ENCODE results near the gene TMEM174. TPM values are rescaled to one million over a fixed set of nuclear protein-coding genes. Genes with fewer than 3 reads are reported as not detected.

TMEM174 gene
- total and polyA plus RNA-seq, 2 donors (not counting 1 experiment from before 2014, with no cell fraction given) = not detected

- DNase-seq (ENCODE audit: low read depth in 2 of 2) = no peak
- TF ChIP-seq, protein P1, sequence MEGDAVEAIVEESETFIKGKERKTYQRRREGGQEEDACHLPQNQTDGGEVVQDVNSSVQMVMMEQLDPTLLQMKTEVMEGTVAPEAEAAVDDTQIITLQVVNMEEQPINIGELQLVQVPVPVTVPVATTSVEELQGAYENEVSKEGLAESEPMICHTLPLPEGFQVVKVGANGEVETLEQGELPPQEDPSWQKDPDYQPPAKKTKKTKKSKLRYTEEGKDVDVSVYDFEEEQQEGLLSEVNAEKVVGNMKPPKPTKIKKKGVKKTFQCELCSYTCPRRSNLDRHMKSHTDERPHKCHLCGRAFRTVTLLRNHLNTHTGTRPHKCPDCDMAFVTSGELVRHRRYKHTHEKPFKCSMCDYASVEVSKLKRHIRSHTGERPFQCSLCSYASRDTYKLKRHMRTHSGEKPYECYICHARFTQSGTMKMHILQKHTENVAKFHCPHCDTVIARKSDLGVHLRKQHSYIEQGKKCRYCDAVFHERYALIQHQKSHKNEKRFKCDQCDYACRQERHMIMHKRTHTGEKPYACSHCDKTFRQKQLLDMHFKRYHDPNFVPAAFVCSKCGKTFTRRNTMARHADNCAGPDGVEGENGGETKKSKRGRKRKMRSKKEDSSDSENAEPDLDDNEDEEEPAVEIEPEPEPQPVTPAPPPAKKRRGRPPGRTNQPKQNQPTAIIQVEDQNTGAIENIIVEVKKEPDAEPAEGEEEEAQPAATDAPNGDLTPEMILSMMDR (conservative IDR thresholded peaks at IDR 0.05 in 1 of 2, IDR thresholded peaks at IDR 0.05 in 1 of 2; ENCODE audit: low read depth in 1 of 2, low read length in 2 of 2) = no peak
- TF ChIP-seq EZH2 (IDR thresholded peaks at IDR 0.05; ENCODE audit: low read length, missing control alignments) = no peak
- Histone ChIP-seq H4K20me1 (ENCODE audit: control insufficient read depth, extremely low read depth, insufficient read depth, low read length) (no peaks in the 10 kb centered on the region), H3K4me3 (replicated peaks in 1 of 4; ENCODE audit: control extremely low read depth in 1 of 4, insufficient read depth in 1 of 4, low read depth in 3 of 4, low read length in 4 of 4) (no peak overlapping the region), H3K9ac (ENCODE audit: insufficient read depth, low read length) (no peak overlapping the region), H3K4me2 (ENCODE audit: extremely low read depth, insufficient read depth, low read length) (no peak overlapping the region), H2AFZ (ENCODE audit: low read length) (no peak overlapping the region), H3K36me3 (ENCODE audit: control insufficient read depth, insufficient read depth, low read length) (no peaks in the 10 kb centered on the region), H3K79me2 (ENCODE audit: control insufficient read depth, insufficient read depth, low read length) (no peaks in the 10 kb centered on the region), H3K9me3 (ENCODE audit: control insufficient read depth, insufficient read depth, low read depth, low read length) (no peaks in the 10 kb centered on the region), H3K4me1 (ENCODE audit: control insufficient read depth, extremely low read depth, insufficient read depth, low read length) (no peaks in the 10 kb centered on the region), H3K27me3 (ENCODE audit: control insufficient read depth, insufficient read depth, low read length) (peaks cover 44% of the 10 kb centered on the region), H3K27ac (ENCODE audit: insufficient read depth, low read length) (no peak overlapping the region)
These were observed 23.2 kb downstream of the TMEM174 start for GRCh38 chr5:73196201-73196600.

DNA sequence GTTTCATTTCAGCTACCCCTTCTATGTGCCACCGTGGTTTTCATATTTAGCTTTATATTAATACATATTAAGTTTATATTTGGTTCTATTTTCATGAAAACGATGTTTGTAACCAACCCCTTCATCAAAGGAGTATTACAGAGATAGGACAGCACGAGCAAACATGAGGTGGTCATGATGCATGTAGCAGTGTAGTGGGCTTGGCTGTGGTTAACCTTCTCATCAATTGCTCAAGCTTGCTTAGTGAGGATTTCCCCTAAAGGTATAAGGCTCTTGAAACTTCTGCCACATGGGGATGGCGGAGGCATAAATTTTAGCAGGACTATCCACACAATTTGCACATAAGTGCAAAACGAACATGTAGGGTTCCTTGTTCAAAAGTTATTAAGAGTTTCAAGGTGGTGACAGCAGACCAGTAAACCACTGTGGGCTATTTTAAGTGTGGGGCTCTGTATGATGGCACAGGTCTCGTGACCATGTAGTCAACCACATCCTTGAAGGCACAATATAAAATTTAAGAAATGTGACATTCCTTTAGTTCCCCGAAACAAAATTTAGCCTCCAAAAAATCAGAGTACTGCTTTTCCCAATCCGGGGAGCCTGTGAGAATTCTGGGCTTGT lies 24.8 kb downstream of the TMEM174 start:
- no peak overlapping the region for H3K9ac ChIP-seq (ENCODE audit: insufficient read depth, low read length)
- DNase-seq (ENCODE audit: low read depth in 2 of 2) = no peak
- no peak overlapping the region for H2AFZ ChIP-seq (ENCODE audit: low read length)
- H3K9me3 ChIP-seq (ENCODE audit: control insufficient read depth, insufficient read depth, low read depth, low read length) = no peaks in the 10 kb centered on the region
- no peaks in the 10 kb centered on the region for H3K79me2 ChIP-seq (ENCODE audit: control insufficient read depth, insufficient read depth, low read length)
- no peaks in the 10 kb centered on the region for H3K4me1 ChIP-seq (ENCODE audit: control insufficient read depth, extremely low read depth, insufficient read depth, low read length)
- no peak overlapping the region for H3K27ac ChIP-seq (ENCODE audit: insufficient read depth, low read length)
- H3K27me3 ChIP-seq (ENCODE audit: control insufficient read depth, insufficient read depth, low read length) = peaks cover 38% of the 10 kb centered on the region
- no peaks in the 10 kb centered on the region for H3K36me3 ChIP-seq (ENCODE audit: control insufficient read depth, insufficient read depth, low read length)
- H3K4me3 ChIP-seq (replicated peaks in 1 of 4; ENCODE audit: control extremely low read depth in 1 of 4, insufficient read depth in 1 of 4, low read depth in 3 of 4, low read length in 4 of 4) = no peak overlapping the region
- H3K4me2 ChIP-seq (ENCODE audit: extremely low read depth, insufficient read depth, low read length) = no peak overlapping the region
- H4K20me1 ChIP-seq (ENCODE audit: control insufficient read depth, extremely low read depth, insufficient read depth, low read length) = no peaks in the 10 kb centered on the region
- no peak for TF ChIP-seq EZH2 (IDR thresholded peaks at IDR 0.05; ENCODE audit: low read length, missing control alignments)
- TF ChIP-seq, protein P1 (conservative IDR thresholded peaks at IDR 0.05 in 1 of 2, IDR thresholded peaks at IDR 0.05 in 1 of 2; ENCODE audit: low read depth in 1 of 2, low read length in 2 of 2) = no peak

DNA sequence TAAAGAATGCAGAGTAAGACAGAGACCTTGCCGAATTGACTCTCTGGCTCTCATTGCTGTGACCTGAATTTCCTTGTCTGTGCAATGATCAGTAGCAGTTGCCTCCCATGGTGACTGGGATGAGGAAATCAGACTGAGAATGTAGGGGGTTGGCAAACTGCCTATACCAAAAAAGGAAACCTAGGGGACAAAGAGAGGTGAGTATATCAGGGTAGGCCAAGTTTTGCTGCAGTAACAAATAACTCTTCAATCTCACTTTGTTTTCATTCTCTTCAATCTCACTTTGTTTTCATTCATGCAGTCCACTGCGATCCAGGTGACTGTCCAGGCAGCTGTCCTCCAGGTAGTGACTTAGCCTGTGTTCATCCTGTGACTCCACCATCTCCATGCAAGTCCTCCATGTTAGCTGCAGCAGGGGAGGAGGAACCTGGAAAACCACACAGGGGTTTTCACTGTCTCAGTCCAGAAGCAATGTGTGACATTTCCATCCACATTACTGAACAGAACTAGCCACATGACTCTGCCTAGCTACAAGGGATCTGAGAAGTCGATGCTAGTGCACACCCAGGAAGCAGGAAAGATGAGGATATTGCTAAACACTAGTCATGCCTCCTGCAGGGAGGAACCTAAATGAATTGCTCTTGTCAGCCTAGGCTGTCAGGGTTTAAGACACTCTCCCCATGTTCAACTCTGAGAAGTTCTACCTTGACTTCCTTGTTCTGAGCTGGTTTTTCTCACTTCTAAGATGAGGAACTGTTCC lies 26.0 kb downstream of the TMEM174 start:
- Histone ChIP-seq H3K79me2 (ENCODE audit: control insufficient read depth, insufficient read depth, low read length) (no peaks in the 10 kb centered on the region), H4K20me1 (ENCODE audit: control insufficient read depth, extremely low read depth, insufficient read depth, low read length) (no peaks in the 10 kb centered on the region), H3K9me3 (ENCODE audit: control insufficient read depth, insufficient read depth, low read depth, low read length) (no peaks in the 10 kb centered on the region), H3K4me3 (replicated peaks in 1 of 4; ENCODE audit: control extremely low read depth in 1 of 4, insufficient read depth in 1 of 4, low read depth in 3 of 4, low read length in 4 of 4) (no peak overlapping the region), H3K9ac (ENCODE audit: insufficient read depth, low read length) (no peak overlapping the region), H3K4me2 (ENCODE audit: extremely low read depth, insufficient read depth, low read length) (no peak overlapping the region), H3K4me1 (ENCODE audit: control insufficient read depth, extremely low read depth, insufficient read depth, low read length) (no peaks in the 10 kb centered on the region), H2AFZ (ENCODE audit: low read length) (no peak overlapping the region), H3K36me3 (ENCODE audit: control insufficient read depth, insufficient read depth, low read length) (no peaks in the 10 kb centered on the region), H3K27ac (ENCODE audit: insufficient read depth, low read length) (no peak overlapping the region), H3K27me3 (ENCODE audit: control insufficient read depth, insufficient read depth, low read length) (peaks cover 36% of the 10 kb centered on the region)
- TF ChIP-seq, protein P1 (conservative IDR thresholded peaks at IDR 0.05 in 1 of 2, IDR thresholded peaks at IDR 0.05 in 1 of 2; ENCODE audit: low read depth in 1 of 2, low read length in 2 of 2) = no peak
- TF ChIP-seq EZH2 (IDR thresholded peaks at IDR 0.05; ENCODE audit: low read length, missing control alignments) = peak; percentile 35
- DNase-seq (ENCODE audit: low read depth in 2 of 2) = no peak
